ENCODE measurements around the gene MSANTD1. TPM values are rescaled to one million over a fixed set of nuclear protein-coding genes. Genes with fewer than 3 reads are reported as not detected.
A peak's percentile ranks its signal among the peaks of the same experiment; 100 is the strongest.

The MSANTD1 gene
- total and polyA plus RNA-seq, 7 donors = 0.11 to 0.94 (median 0.34) TPM

GRCh38 chr4:3213106-3213425 lies 35.9 kb upstream of the MSANTD1 start:
- peak in 1 of 2 donors; percentile 40 for DNase-seq
- H3K36me3 ChIP-seq (ENCODE audit: insufficient read depth in 1 of 2, low read depth in 1 of 2) = peaks cover 11 to 98% of the 10 kb centered on the region in 2 donors
- intact Hi-C loops (cut with DNase I) = no loop called here
- H3K27me3 ChIP-seq (ENCODE audit: insufficient read depth in 3 of 3, low read length in 2 of 3) = no peaks in the 10 kb centered on the region
- no peak for TF ChIP-seq CTCF (IDR thresholded peaks at IDR 0.05)
- no peak for ATAC-seq
- no peak overlapping the region for H3K27ac ChIP-seq
- no peak overlapping the region for H3K4me3 ChIP-seq
- H3K4me1 ChIP-seq = no peaks in the 10 kb centered on the region
- 85 to 91% (median 91%) methylated on average over 4 of the region's 4 CpGs for WGBS, 3 donors
- no peaks in the 10 kb centered on the region for H3K9me3 ChIP-seq

- H3K9me3 ChIP-seq = no peaks in the 10 kb centered on the region
- WGBS, 3 donors = 93 to 97% (median 96%) methylated on average over 14 to 15 of the region's 15 CpGs
- peak in 1 of 2 donors; percentile 39 for DNase-seq
- H3K27me3 ChIP-seq (ENCODE audit: insufficient read depth in 3 of 3, low read length in 2 of 3) = no peaks in the 10 kb centered on the region
- H3K36me3 ChIP-seq (ENCODE audit: insufficient read depth in 1 of 2, low read depth in 1 of 2) = peaks cover 11 to 98% of the 10 kb centered on the region in 2 donors
- no peak for TF ChIP-seq CTCF (IDR thresholded peaks at IDR 0.05)
- H3K4me1 ChIP-seq = no peaks in the 10 kb centered on the region
- ATAC-seq = no peak
- no peak overlapping the region for H3K4me3 ChIP-seq
- no peak overlapping the region for H3K27ac ChIP-seq
- intact Hi-C loops (cut with DNase I) = no loop called here
Measured at GRCh38 chr4:3213661-3214250, 35.2 kb upstream of the MSANTD1 start.

GRCh38 chr4:3215256-3215655 lies 33.7 kb upstream of the MSANTD1 start:
- Histone ChIP-seq H3K36me3 (ENCODE audit: insufficient read depth in 1 of 2, low read depth in 1 of 2) (peaks cover 11 to 96% of the 10 kb centered on the region in 2 donors), H3K4me3 (no peak overlapping the region), H3K27ac (no peak overlapping the region), H3K27me3 (ENCODE audit: insufficient read depth in 3 of 3, low read length in 2 of 3) (no peaks in the 10 kb centered on the region), H3K4me1 (peaks cover 7% of the 10 kb centered on the region), H3K9me3 (no peaks in the 10 kb centered on the region)
- TF ChIP-seq CTCF (IDR thresholded peaks at IDR 0.05) = no peak
- DNase-seq (peak in 1 of 2 donors; percentile 23), ATAC-seq (no peak)
- intact Hi-C loops (cut with DNase I) = no loop called here
- 85 to 93% (median 88%) methylated on average over 12 of the region's 12 CpGs for WGBS, 3 donors

GRCh38 chr4:3215733-3216132 lies 33.2 kb upstream of the MSANTD1 start:
- H3K36me3 ChIP-seq (ENCODE audit: insufficient read depth in 1 of 2, low read depth in 1 of 2) = peaks cover 11 to 95% of the 10 kb centered on the region in 2 donors

More at GRCh38 chr4:3215733-3216132, 33.2 kb upstream of the MSANTD1 start:
- WGBS, 3 donors = 94 to 97% (median 95%) methylated on average over 4 of the region's 4 CpGs
- peak in 1 of 2 donors; percentile 6 for DNase-seq
- H3K4me3 ChIP-seq = no peak overlapping the region
- no peaks in the 10 kb centered on the region for H3K27me3 ChIP-seq (ENCODE audit: insufficient read depth in 3 of 3, low read length in 2 of 3)
- H3K9me3 ChIP-seq = no peaks in the 10 kb centered on the region
- intact Hi-C loops (cut with DNase I) = no loop called here
- TF ChIP-seq CTCF (IDR thresholded peaks at IDR 0.05) = no peak
- H3K27ac ChIP-seq = no peak overlapping the region
- peaks cover 12% of the 10 kb centered on the region for H3K4me1 ChIP-seq
- no peak for ATAC-seq

Measured in psoas muscle (tissue), 8 donors.